DND-41 (cell line): ENCODE measurements around the gene ZMYND10.

ENCODE experiments used
- ATAC-seq: fragments of 200-7000 bp; cut with Tn5 transposase; 3 replicates; pipeline ENCODE4 v1.9.1; 2021; ENCODE audit warnings: low read depth; ENCODE audit not compliant: insufficient read depth
- DNase-seq: peaks from one replicate; pipeline ENCODE4 v3.0.0-alpha.2; 2020
- H2AFZ ChIP-seq: 2 replicates; pipeline ENCODE4 v1.6.0; 2012; ENCODE audit warnings: low read depth, low read length
- H3K27ac ChIP-seq: 2 replicates; pipeline ENCODE4 v1.5.1; 2012; ENCODE audit warnings: low read length, inconsistent platforms
- H3K27me3 ChIP-seq: fragments of 200-600 bp; sonication (generic); 2 replicates; pipeline ENCODE4 v1.6.0; 2012; ENCODE audit warnings: low read length, mild to moderate bottlenecking, inconsistent platforms; ENCODE audit not compliant: insufficient read depth, poor library complexity
- H3K36me3 ChIP-seq: 2 replicates; pipeline ENCODE4 v1.5.1; 2012; ENCODE audit warnings: low read length, inconsistent platforms; ENCODE audit not compliant: insufficient read depth
- H3K4me1 ChIP-seq: 2 replicates; pipeline ENCODE4 v1.5.1; 2012; ENCODE audit warnings: mild to moderate bottlenecking, low read length; ENCODE audit not compliant: insufficient read depth
- H3K4me2 ChIP-seq: 2 replicates; pipeline ENCODE4 v1.6.0; 2012; ENCODE audit warnings: mild to moderate bottlenecking, moderate library complexity, low read length, inconsistent platforms; ENCODE audit not compliant: insufficient read depth
- H3K4me3 ChIP-seq, 2 experiments: fragments of 200-600 bp in 1 of 2; shearing (Covaris generic) in 1 of 2; 2 replicates each; pipeline ENCODE4 v1.5.1; 2012 to 2016; ENCODE audit warnings: inconsistent platforms in 2 of 2, low read length in 2 of 2, mild to moderate bottlenecking in 2 of 2, low read depth in 1 of 2, moderate library complexity in 1 of 2
- H3K79me2 ChIP-seq: 2 replicates; pipeline ENCODE4 v1.6.0; 2012; ENCODE audit warnings: low read length, inconsistent platforms; ENCODE audit not compliant: insufficient read depth
- H3K9ac ChIP-seq: 2 replicates; pipeline ENCODE4 v1.6.0; 2012; ENCODE audit warnings: low read depth, mild to moderate bottlenecking, inconsistent platforms, low read length, moderate library complexity
- H3K9me3 ChIP-seq: 2 replicates; pipeline ENCODE4 v1.5.1; 2012; ENCODE audit warnings: low read length, moderate library complexity, mild to moderate bottlenecking, inconsistent platforms; ENCODE audit not compliant: insufficient read depth, severe bottlenecking
- H4K20me1 ChIP-seq: 2 replicates; pipeline ENCODE4 v1.6.0; 2012; ENCODE audit warnings: low read length; ENCODE audit not compliant: insufficient read depth
- CTCF ChIP-seq: IDR thresholded peaks from 2 replicates; pipeline ENCODE4 v1.5.1; 2012; ENCODE audit warnings: borderline replicate concordance, low read length, moderate library complexity, mild to moderate bottlenecking; ENCODE audit not compliant: poor library complexity, severe bottlenecking; ENCODE audit errors: extremely low read depth
- EZH2 ChIP-seq: IDR thresholded peaks from 3 replicates; pipeline ENCODE4 v1.6.1; 2012; ENCODE audit warnings: borderline replicate concordance, low read depth, mild to moderate bottlenecking, moderate library complexity, low read length, inconsistent platforms; ENCODE audit not compliant: severe bottlenecking

Gene ZMYND10

GRCh38 chr3:50389414-50389767 lies 43.9 kb upstream of the ZMYND10 start:
- no peak overlapping the region for H3K4me2 ChIP-seq
- H3K4me3 ChIP-seq = no peak overlapping the region
- no peaks in the 10 kb centered on the region for H3K4me1 ChIP-seq
- no peaks in the 10 kb centered on the region for H3K79me2 ChIP-seq
- no peak overlapping the region for H3K9ac ChIP-seq
- no peak for ATAC-seq
- TF ChIP-seq EZH2 (no peak), CTCF (no peak)
- H4K20me1 ChIP-seq = peaks cover 5% of the 10 kb centered on the region; the same call in 1 of the 2 replicates
- H3K27ac ChIP-seq = no peak overlapping the region
- no peaks in the 10 kb centered on the region for H3K36me3 ChIP-seq
- H3K9me3 ChIP-seq = no peaks in the 10 kb centered on the region
- H3K27me3 ChIP-seq = no peaks in the 10 kb centered on the region
- no peak overlapping the region for H2AFZ ChIP-seq
- DNase-seq = no peak

DNA sequence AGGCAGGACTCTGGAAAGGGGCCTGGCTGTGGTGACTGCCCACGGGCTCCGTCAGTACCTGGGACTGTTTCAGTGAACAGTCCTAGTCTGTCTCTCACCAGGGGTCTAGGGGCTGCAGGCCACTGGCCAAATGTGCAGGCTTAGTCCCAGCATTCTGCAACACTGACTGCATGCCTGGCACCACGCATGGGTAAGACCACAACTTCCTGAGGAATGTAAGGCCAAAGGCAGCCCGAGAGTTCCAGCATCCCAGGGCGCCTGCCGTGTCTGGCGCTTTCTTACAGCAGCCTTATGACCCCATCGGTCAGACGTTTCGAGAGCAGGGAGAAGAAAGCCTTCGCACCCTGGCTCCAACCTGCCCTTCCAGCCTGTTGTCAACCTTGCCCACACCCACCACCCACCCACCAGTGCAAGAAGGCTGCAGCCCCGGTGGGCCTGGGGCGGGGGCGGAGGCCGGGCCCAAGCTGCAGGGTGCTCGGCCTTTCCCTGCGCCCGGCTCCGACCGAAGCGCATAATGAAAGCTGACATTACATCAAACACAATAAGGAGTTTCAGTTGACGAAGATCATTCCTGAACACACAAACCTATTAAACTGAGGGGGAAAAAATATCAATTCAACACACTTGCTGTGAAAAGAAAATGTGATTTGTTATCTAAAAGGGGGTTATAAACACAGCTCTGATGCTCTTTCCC lies 43.3 kb upstream of the ZMYND10 start:
- DNase-seq (no peak), ATAC-seq (no peak)
- Histone ChIP-seq H3K4me3 (no peak overlapping the region), H3K4me1 (no peaks in the 10 kb centered on the region), H3K27me3 (no peaks in the 10 kb centered on the region), H3K36me3 (no peaks in the 10 kb centered on the region), H3K9ac (no peak overlapping the region), H2AFZ (no peak overlapping the region), H4K20me1 (peaks cover 7% of the 10 kb centered on the region; the same call in 1 of the 2 replicates), H3K4me2 (no peak overlapping the region), H3K27ac (no peak overlapping the region), H3K79me2 (no peaks in the 10 kb centered on the region), H3K9me3 (no peaks in the 10 kb centered on the region)
- TF ChIP-seq CTCF = no peak
- TF ChIP-seq EZH2 = no peak

GRCh38 chr3:50388016-50388719 lies 42.6 kb upstream of the ZMYND10 start:
- no peak for DNase-seq

More at GRCh38 chr3:50388016-50388719, 42.6 kb upstream of the ZMYND10 start:
- Histone ChIP-seq H2AFZ (no peak overlapping the region), H3K36me3 (no peaks in the 10 kb centered on the region), H3K9me3 (no peaks in the 10 kb centered on the region), H4K20me1 (peaks cover 9% of the 10 kb centered on the region; the same call in 1 of the 2 replicates), H3K27me3 (no peaks in the 10 kb centered on the region), H3K4me2 (no peak overlapping the region), H3K27ac (no peak overlapping the region), H3K9ac (no peak overlapping the region), H3K4me3 (no peak overlapping the region), H3K4me1 (no peaks in the 10 kb centered on the region), H3K79me2 (no peaks in the 10 kb centered on the region)
- ATAC-seq = 0 out of 3 replicates have a peak, but pooled peaks have one; percentile 45
- TF ChIP-seq CTCF (peak; percentile 44), EZH2 (no peak)
